ENCODE results near the gene CCDC60. TPM values are rescaled to one million over a fixed set of nuclear protein-coding genes. Genes with fewer than 3 reads are reported as not detected.

CCDC60 gene
- polyA plus RNA-seq, 1 experiment = not detected

DNA sequence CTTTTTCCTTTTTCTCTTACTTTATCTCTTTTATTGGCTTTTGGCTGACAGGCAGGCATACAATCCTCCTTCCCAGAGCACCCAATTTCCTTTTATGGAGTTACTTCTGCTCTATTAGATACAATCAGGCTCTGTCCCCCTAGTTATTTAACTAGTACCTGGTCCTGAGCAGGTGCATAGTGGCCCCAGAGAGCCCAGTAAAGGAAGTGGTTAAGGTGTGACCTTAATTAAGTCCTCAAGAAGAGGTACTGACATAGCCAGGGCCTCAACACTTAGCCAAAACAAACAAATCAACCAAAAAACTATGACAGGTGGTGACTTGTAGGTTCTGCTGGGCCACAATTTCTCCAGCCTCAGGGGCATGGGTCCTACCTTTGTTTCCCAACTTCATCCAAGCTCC, 82.9 kb downstream of the CCDC60 start:
- Histone ChIP-seq H3K9me3 (ENCODE audit: control insufficient read depth, insufficient read depth, low read length) (no peaks in the 10 kb centered on the region; the same call in 1 of the 2 replicates), H3K27ac (ENCODE audit: low read depth, low read length) (no peak overlapping the region), H3K27me3 (ENCODE audit: control insufficient read depth, insufficient read depth, low read length) (no peaks in the 10 kb centered on the region), H3K4me3 (ENCODE audit: low read depth, low read length) (no peak overlapping the region)
- POLR2A ChIA-PET = no interaction called here
- TF ChIP-seq, protein P1, sequence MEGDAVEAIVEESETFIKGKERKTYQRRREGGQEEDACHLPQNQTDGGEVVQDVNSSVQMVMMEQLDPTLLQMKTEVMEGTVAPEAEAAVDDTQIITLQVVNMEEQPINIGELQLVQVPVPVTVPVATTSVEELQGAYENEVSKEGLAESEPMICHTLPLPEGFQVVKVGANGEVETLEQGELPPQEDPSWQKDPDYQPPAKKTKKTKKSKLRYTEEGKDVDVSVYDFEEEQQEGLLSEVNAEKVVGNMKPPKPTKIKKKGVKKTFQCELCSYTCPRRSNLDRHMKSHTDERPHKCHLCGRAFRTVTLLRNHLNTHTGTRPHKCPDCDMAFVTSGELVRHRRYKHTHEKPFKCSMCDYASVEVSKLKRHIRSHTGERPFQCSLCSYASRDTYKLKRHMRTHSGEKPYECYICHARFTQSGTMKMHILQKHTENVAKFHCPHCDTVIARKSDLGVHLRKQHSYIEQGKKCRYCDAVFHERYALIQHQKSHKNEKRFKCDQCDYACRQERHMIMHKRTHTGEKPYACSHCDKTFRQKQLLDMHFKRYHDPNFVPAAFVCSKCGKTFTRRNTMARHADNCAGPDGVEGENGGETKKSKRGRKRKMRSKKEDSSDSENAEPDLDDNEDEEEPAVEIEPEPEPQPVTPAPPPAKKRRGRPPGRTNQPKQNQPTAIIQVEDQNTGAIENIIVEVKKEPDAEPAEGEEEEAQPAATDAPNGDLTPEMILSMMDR (IDR thresholded peaks at IDR 0.05; ENCODE audit: low read depth, low read length) = no peak
- no peak for DNase-seq (ENCODE audit: low read depth, low spot score)
- CTCF ChIA-PET = no interaction called here

DNA sequence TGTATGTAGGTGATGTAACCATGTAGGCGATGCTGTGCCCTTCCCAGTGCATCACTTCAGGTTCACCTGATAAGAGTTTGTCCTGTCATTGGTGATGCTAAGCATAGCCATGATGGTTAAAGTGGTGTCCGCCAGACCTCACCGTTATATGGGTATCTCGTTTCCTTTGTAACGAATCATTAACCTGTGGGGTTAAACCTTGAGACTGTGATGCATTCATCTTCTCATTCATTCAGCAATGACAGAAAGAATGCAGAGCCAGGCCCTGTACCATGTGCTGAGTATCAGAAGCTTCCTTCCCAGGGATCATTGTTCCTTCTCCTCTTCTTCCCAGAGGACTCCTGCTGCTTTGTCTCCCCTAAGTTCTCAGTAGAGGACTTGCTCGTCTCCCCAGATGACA, 84.9 kb downstream of the CCDC60 start:
- TF ChIP-seq, protein P1 (IDR thresholded peaks at IDR 0.05; ENCODE audit: low read depth, low read length) = no peak
- ChIA-PET POLR2A (no interaction called here), CTCF (no interaction called here)
- Histone ChIP-seq H3K9me3 (ENCODE audit: control insufficient read depth, insufficient read depth, low read length) (no peaks in the 10 kb centered on the region; the same call in 1 of the 2 replicates), H3K27me3 (ENCODE audit: control insufficient read depth, insufficient read depth, low read length) (no peaks in the 10 kb centered on the region), H3K4me3 (ENCODE audit: low read depth, low read length) (no peak overlapping the region), H3K27ac (ENCODE audit: low read depth, low read length) (no peak overlapping the region)
- DNase-seq (ENCODE audit: low read depth, low spot score) = no peak

DNA sequence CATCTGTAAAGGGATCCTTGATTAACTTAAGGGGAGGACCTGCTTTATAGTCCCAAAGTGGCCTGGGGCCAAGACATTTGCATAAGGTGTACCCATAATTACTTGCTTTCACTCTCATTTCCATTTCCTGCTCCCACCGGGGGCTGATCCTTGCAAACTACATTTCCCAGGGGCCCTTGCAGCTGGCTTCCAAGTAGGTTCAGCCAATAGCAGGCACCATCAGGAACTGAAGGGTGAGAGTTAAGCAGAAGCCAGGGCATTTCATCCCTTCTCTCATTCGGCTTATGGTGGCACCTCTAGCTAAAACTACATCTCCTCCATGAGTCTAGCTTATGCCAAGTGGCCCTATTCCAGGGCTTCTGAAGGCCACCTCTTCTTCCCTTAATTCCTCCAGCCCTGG, 88.8 kb downstream of the CCDC60 start:
- POLR2A ChIA-PET = no interaction called here
- H3K27ac ChIP-seq (ENCODE audit: low read depth, low read length) = no peak overlapping the region
- CTCF ChIA-PET = interaction anchor here (0.6 kb wide), 1 partner anchor 10 kb away, joined by 3 read pairs; no protein-coding TSS in a partner anchor
- TF ChIP-seq, protein P1 (IDR thresholded peaks at IDR 0.05; ENCODE audit: low read depth, low read length) = no peak
- no peak overlapping the region for H3K4me3 ChIP-seq (ENCODE audit: low read depth, low read length)
- DNase-seq (ENCODE audit: low read depth, low spot score) = no peak
- no peaks in the 10 kb centered on the region for H3K27me3 ChIP-seq (ENCODE audit: control insufficient read depth, insufficient read depth, low read length)
- H3K9me3 ChIP-seq (ENCODE audit: control insufficient read depth, insufficient read depth, low read length) = peaks cover under 1% of the 10 kb centered on the region; the same call in 1 of the 2 replicates

- Histone ChIP-seq H3K27ac (ENCODE audit: low read depth, low read length) (no peak overlapping the region), H3K9me3 (ENCODE audit: control insufficient read depth, insufficient read depth, low read length) (peaks cover 8% of the 10 kb centered on the region; the same call in 1 of the 2 replicates), H3K4me3 (ENCODE audit: low read depth, low read length) (no peak overlapping the region), H3K27me3 (ENCODE audit: control insufficient read depth, insufficient read depth, low read length) (no peaks in the 10 kb centered on the region)
- DNase-seq (ENCODE audit: low read depth, low spot score) = no peak
- ChIA-PET POLR2A (no interaction called here), CTCF (no interaction called here)
- TF ChIP-seq, protein P1 (IDR thresholded peaks at IDR 0.05; ENCODE audit: low read depth, low read length) = no peak
Measured at GRCh38 chr12:119425623-119426022, 91.1 kb downstream of the CCDC60 start.

DNA sequence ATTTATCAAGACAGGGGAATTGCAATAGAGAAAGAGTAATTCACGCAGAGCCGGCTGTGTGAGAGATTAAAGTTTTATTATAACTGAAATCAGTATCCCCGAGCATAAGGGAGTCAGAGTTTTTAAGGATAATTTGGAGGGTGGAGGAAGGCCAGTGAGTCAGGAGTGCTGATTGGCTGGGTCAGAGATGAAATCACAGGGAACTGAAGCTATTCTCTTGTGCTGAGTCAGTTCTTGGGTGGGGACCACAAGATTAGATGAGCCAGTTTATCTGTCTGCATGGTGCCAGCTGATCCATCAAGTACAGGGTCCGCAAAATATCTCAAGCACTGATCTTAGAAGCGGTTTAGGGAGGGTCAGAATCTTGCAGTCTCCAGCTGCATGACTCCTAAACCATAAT, 96.6 kb downstream of the CCDC60 start:
- TF ChIP-seq, protein P1 (IDR thresholded peaks at IDR 0.05; ENCODE audit: low read depth, low read length) = no peak
- H3K4me3 ChIP-seq (ENCODE audit: low read depth, low read length) = no peak overlapping the region
- H3K27ac ChIP-seq (ENCODE audit: low read depth, low read length) = no peak overlapping the region
- no peak for DNase-seq (ENCODE audit: low read depth, low spot score)
- no peaks in the 10 kb centered on the region for H3K27me3 ChIP-seq (ENCODE audit: control insufficient read depth, insufficient read depth, low read length)
- ChIA-PET CTCF (no interaction called here), POLR2A (no interaction called here)
- peaks cover 16% of the 10 kb centered on the region for H3K9me3 ChIP-seq (ENCODE audit: control insufficient read depth, insufficient read depth, low read length)

Data from AG04450 (cell line).